ENCODE measurements around the gene EEFSEC.

EEFSEC gene

DNA sequence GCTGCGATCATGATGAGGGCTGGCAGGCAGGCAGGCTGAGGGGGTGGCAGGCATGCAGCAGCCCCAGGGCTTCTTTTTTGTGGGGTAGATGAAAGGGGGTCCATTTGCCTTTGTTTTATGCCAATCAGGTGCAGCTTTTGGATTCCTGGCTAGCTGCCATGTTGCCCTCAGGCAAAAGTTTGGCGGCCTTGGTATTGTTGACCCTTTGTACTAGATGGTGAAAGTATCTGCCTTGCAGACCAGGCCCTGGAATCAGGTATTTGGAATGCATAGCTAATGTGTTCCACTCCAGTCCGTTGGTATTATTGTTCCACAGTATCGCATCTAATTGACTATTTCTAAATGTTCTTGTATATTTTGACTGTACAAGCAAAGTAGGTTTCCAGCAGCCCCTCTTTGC lies 35.0 kb downstream of the EEFSEC start:
- no peak for DNase-seq (ENCODE audit: extremely low read depth, insufficient read length)
- Histone ChIP-seq H3K36me3 (ENCODE audit: control insufficient read depth, insufficient read depth, low read length) (no peaks in the 10 kb centered on the region), H3K4me3 (replicated peaks; ENCODE audit: low read depth, low read length) (no peak overlapping the region), H3K27me3 (replicated peaks; ENCODE audit: control insufficient read depth, insufficient read depth, low read length) (no peaks in the 10 kb centered on the region)
- TF ChIP-seq, protein P1, sequence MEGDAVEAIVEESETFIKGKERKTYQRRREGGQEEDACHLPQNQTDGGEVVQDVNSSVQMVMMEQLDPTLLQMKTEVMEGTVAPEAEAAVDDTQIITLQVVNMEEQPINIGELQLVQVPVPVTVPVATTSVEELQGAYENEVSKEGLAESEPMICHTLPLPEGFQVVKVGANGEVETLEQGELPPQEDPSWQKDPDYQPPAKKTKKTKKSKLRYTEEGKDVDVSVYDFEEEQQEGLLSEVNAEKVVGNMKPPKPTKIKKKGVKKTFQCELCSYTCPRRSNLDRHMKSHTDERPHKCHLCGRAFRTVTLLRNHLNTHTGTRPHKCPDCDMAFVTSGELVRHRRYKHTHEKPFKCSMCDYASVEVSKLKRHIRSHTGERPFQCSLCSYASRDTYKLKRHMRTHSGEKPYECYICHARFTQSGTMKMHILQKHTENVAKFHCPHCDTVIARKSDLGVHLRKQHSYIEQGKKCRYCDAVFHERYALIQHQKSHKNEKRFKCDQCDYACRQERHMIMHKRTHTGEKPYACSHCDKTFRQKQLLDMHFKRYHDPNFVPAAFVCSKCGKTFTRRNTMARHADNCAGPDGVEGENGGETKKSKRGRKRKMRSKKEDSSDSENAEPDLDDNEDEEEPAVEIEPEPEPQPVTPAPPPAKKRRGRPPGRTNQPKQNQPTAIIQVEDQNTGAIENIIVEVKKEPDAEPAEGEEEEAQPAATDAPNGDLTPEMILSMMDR (IDR thresholded peaks at IDR 0.05; ENCODE audit: insufficient read depth, low read length, poor library complexity, severe bottlenecking), result no peak

DNA sequence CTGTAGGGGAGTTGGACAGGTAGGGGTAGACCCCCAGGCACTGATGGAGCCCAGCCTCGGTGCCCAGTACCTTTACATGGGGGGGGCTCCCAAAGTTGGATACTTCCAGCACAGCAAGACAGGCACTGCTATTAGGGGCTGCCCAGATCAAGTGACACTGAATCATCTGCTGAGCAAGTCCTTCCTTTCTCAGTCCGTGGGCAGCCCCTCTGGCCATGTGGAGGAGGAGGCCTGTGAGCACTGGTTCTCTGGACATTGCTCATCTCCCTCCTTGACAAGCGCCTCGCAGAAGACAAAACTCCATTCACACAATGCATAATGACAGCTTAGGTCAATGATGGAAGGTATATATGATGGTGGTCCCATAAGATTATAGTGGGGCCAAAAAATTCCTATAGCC lies 35.7 kb downstream of the EEFSEC start:
- TF ChIP-seq, protein P1 (IDR thresholded peaks at IDR 0.05; ENCODE audit: insufficient read depth, low read length, poor library complexity, severe bottlenecking), result no peak
- H3K27me3 ChIP-seq (replicated peaks; ENCODE audit: control insufficient read depth, insufficient read depth, low read length), result no peaks in the 10 kb centered on the region
- no peaks in the 10 kb centered on the region for H3K36me3 ChIP-seq (ENCODE audit: control insufficient read depth, insufficient read depth, low read length)
- DNase-seq (ENCODE audit: extremely low read depth, insufficient read length), result no peak
- no peak overlapping the region for H3K4me3 ChIP-seq (replicated peaks; ENCODE audit: low read depth, low read length)

DNA sequence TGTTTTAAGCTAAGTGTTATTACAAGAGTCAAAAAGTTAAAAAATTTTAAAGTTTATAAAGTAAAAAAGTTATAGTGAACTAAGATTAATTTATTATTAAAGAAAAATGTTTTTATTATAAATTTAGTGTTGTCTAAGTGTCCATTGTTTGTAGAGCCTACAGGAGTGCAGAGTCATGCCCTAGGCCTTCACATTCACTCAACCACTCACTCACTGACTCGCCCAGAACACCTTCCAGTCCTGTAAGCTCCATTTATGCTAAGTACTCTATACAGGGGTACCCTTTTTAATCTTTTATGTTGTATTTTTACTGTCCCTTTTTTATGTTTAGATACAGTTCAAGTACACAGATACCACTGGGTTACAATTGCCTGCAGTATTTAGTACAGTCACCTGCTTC lies 37.2 kb downstream of the EEFSEC start:
- no peaks in the 10 kb centered on the region for H3K27me3 ChIP-seq (replicated peaks; ENCODE audit: control insufficient read depth, insufficient read depth, low read length)
- H3K4me3 ChIP-seq (replicated peaks; ENCODE audit: low read depth, low read length), result no peak overlapping the region
- TF ChIP-seq, protein P1 (IDR thresholded peaks at IDR 0.05; ENCODE audit: insufficient read depth, low read length, poor library complexity, severe bottlenecking), result no peak
- H3K36me3 ChIP-seq (ENCODE audit: control insufficient read depth, insufficient read depth, low read length), result no peaks in the 10 kb centered on the region
- no peak for DNase-seq (ENCODE audit: extremely low read depth, insufficient read length)

DNA sequence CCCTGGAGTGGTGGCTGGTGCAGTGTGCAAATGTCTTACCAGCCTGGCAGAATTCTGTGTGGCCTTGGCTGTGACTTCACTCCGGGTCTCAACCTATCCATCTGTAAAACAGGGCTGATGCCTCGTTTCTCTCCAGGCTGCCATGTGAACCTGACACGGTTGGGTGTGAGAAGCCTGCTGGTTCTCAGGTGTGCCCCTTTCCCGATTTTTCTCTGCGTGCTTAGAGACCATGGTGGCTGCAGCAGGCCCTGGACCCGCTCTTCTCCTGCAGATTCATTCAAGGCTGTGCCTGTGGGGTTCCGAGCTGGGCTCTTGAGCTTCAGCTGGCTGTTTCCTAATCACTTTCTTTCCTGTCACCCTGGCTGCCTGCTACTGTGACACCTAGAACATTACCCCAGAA lies 38.9 kb downstream of the EEFSEC start:
- no peaks in the 10 kb centered on the region for H3K36me3 ChIP-seq (ENCODE audit: control insufficient read depth, insufficient read depth, low read length)
- H3K4me3 ChIP-seq (replicated peaks; ENCODE audit: low read depth, low read length), result no peak overlapping the region
- DNase-seq (ENCODE audit: extremely low read depth, insufficient read length), result no peak
- no peaks in the 10 kb centered on the region for H3K27me3 ChIP-seq (replicated peaks; ENCODE audit: control insufficient read depth, insufficient read depth, low read length)
- TF ChIP-seq, protein P1 (IDR thresholded peaks at IDR 0.05; ENCODE audit: insufficient read depth, low read length, poor library complexity, severe bottlenecking), result no peak

DNA sequence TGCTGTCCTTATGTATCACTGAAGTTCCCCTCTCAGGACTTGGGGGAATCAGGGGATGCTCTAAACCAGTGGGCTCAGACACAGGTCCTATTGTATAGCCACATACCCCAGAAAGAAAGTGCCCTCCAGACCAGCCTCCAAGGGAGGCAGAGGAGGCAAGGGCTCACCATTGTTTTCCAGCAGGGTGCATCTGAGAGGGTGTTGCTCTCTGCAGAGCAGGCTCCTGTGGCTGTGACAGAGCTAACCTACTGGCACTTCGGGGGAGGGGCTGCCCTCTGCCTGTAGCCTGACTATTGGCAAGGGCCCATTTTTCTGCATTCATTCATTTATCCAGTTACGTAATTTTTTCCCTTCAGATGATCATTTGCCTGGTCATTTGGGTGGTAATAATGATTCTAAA lies 39.9 kb downstream of the EEFSEC start:
- TF ChIP-seq, protein P1 (IDR thresholded peaks at IDR 0.05; ENCODE audit: insufficient read depth, low read length, poor library complexity, severe bottlenecking), result no peak
- Histone ChIP-seq H3K36me3 (ENCODE audit: control insufficient read depth, insufficient read depth, low read length) (no peaks in the 10 kb centered on the region), H3K27me3 (replicated peaks; ENCODE audit: control insufficient read depth, insufficient read depth, low read length) (no peaks in the 10 kb centered on the region), H3K4me3 (replicated peaks; ENCODE audit: low read depth, low read length) (no peak overlapping the region)
- no peak for DNase-seq (ENCODE audit: extremely low read depth, insufficient read length)

DNA sequence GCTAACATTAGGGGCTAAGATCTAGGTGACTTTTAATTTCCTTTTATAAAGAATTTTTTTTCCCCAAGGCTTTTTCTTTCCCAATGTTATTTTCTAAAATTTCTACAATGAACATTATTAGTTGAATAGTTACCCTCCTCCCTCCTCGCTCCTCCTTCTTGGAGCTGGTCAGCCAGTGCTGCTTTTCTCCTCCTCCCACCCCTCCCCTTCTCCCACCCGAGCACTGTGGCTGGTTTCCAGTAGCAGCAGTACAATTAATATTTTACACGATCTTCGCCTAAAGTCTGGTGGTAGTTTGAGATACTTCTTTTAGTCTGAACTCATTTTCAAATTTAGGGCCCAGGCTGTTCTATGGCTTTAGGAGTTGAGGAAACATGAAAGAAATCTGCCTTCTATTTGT lies 41.6 kb downstream of the EEFSEC start:
- TF ChIP-seq, protein P1 (IDR thresholded peaks at IDR 0.05; ENCODE audit: insufficient read depth, low read length, poor library complexity, severe bottlenecking), result no peak
- Histone ChIP-seq H3K36me3 (ENCODE audit: control insufficient read depth, insufficient read depth, low read length) (no peaks in the 10 kb centered on the region), H3K4me3 (replicated peaks; ENCODE audit: low read depth, low read length) (no peak overlapping the region), H3K27me3 (replicated peaks; ENCODE audit: control insufficient read depth, insufficient read depth, low read length) (no peaks in the 10 kb centered on the region)
- DNase-seq (ENCODE audit: extremely low read depth, insufficient read length), result no peak
